Natural killer cell (primary cell): ENCODE data around the gene TTF2. TPM values are rescaled to one million over a fixed set of nuclear protein-coding genes. Genes with fewer than 3 reads are reported as not detected.

Experiments used
- ATAC-seq, 3 donors: fragments of 150-1000 bp in 2 of 3; fragments of 200-7000 bp in 1 of 3; cut with Tn5 transposase; 1 replicate in 1 of 3; 2 replicates in 2 of 3; pipeline ENCODE4 v1.10.0; 2021; ENCODE audit warnings: mild to moderate bottlenecking in 2 of 3, moderate library complexity in 2 of 3
- DNase-seq, 2 donors: peaks; one replicate each; pipeline versions ENCODE4 v3.0.0 to v3.0.0-alpha.2; 2013 to 2021; ENCODE audit warnings: mixed read lengths in 1 of 2
- H3K27ac ChIP-seq: one replicate; pipeline ENCODE4 v1.5.1; 2013; ENCODE audit warnings: mild to moderate bottlenecking, low read length
- H3K27me3 ChIP-seq: one replicate; pipeline ENCODE4 v1.6.1; 2013; ENCODE audit warnings: low read length; ENCODE audit not compliant: control insufficient read depth, insufficient read depth
- H3K36me3 ChIP-seq: one replicate; pipeline ENCODE4 v1.6.1; 2013; ENCODE audit warnings: low read length; ENCODE audit not compliant: control insufficient read depth, insufficient read depth
- H3K4me1 ChIP-seq: one replicate; pipeline ENCODE4 v1.6.1; 2013; ENCODE audit warnings: low read length; ENCODE audit not compliant: control insufficient read depth, insufficient read depth
- H3K4me3 ChIP-seq: one replicate; pipeline ENCODE4 v1.5.1; 2013; ENCODE audit warnings: low read length
- H3K9me3 ChIP-seq: one replicate; pipeline ENCODE4 v1.6.1; 2013; ENCODE audit warnings: low read length; ENCODE audit not compliant: control insufficient read depth, insufficient read depth
- H3K27ac Mint-ChIP-seq, 2 donors: one replicate each; pipeline ENCODE4 v1.8.0; 2022; ENCODE audit warnings: mild to moderate bottlenecking in 2 of 2, mixed read lengths in 2 of 2, moderate library complexity in 1 of 2
- H3K27me3 Mint-ChIP-seq, 2 donors: one replicate each; pipeline ENCODE4 v1.8.0; 2022; ENCODE audit warnings: low read depth in 2 of 2, mixed read lengths in 2 of 2
- H3K36me3 Mint-ChIP-seq: one replicate; pipeline ENCODE4 v1.8.0; 2022; ENCODE audit warnings: mixed read lengths
- H3K4me1 Mint-ChIP-seq, 2 donors: one replicate each; pipeline ENCODE4 v1.8.0; 2022; ENCODE audit warnings: mixed read lengths in 2 of 2
- H3K4me3 Mint-ChIP-seq: one replicate; pipeline ENCODE4 v1.8.0; 2022; ENCODE audit warnings: mild to moderate bottlenecking, moderate library complexity, mixed read lengths
- H3K9me3 Mint-ChIP-seq, 2 donors: one replicate each; pipeline ENCODE4 v1.8.0; 2022; ENCODE audit warnings: mixed read lengths in 2 of 2
- CTCF ChIP-seq: fragments of 200-600 bp; IDR thresholded peaks from one replicate; pipeline ENCODE4 v1.8.0; 2022; ENCODE audit warnings: antibody characterized with exemption
- WGBS: methylation state at CpG from one replicate; pipeline ENCODE4 v1.1.7; 2013; ENCODE audit warnings: missing lambda C conversion rate; ENCODE audit not compliant: insufficient coverage; 5-methylcytosine and 5-hydroxymethylcytosine counted together
- intact Hi-C: fragments of 100-400 bp; cut with micrococcal nuclease; formaldehyde crosslinking; loops from one replicate; pipeline ENCODE4 v1.14.2; 2022
- total RNA-seq, 4 donors: library from RNA; stranded (reverse); fragments of 120-200 nt in 1 of 4; gene quantifications; one replicate each; pipeline versions ENCODE4 v1.2.3 to v1.2.4, GENCODE V29; 2013 to 2022

Gene TTF2
- total RNA-seq, 3 donors from 2014 or later (not counting 1 experiment from before 2014, with no cell fraction given), result 17.9 to 24.7 (median 23.9) TPM

- no peak overlapping the region for H3K4me3 Mint-ChIP-seq
- intact Hi-C loops, result no loop called here
- WGBS, result 80% methylated on average over 1 of the region's 1 CpG
- no peak for TF ChIP-seq CTCF
- no peak overlapping the region for H3K27ac Mint-ChIP-seq
- ATAC-seq, result no peak
- Histone ChIP-seq H3K27ac (no peak overlapping the region), H3K36me3 (no peaks in the 10 kb centered on the region), H3K4me1 (no peaks in the 10 kb centered on the region), H3K9me3 (no peaks in the 10 kb centered on the region), H3K4me3 (no peak overlapping the region), H3K27me3 (no peaks in the 10 kb centered on the region)
- H3K27me3 Mint-ChIP-seq, result peaks cover 0 to 12% of the 10 kb centered on the region in 2 donors
- no peaks in the 10 kb centered on the region for H3K36me3 Mint-ChIP-seq
- no peak for DNase-seq
- H3K9me3 Mint-ChIP-seq, result no peaks in the 10 kb centered on the region
- no peaks in the 10 kb centered on the region for H3K4me1 Mint-ChIP-seq
Measured at GRCh38 chr1:117020526-117021156, 39.5 kb upstream of the TTF2 start.

GRCh38 chr1:117022114-117022513 is 38.0 kb upstream of the TTF2 start:
- no CpG with 5 or more reads among the region's 3 CpGs for WGBS
- H3K4me3 Mint-ChIP-seq, result no peak overlapping the region

GRCh38 chr1:117025568-117025967 is 34.6 kb upstream of the TTF2 start:
- Histone ChIP-seq H3K27me3 (no peaks in the 10 kb centered on the region), H3K36me3 (no peaks in the 10 kb centered on the region), H3K27ac (no peak overlapping the region), H3K9me3 (no peaks in the 10 kb centered on the region), H3K4me3 (no peak overlapping the region), H3K4me1 (no peaks in the 10 kb centered on the region)
- intact Hi-C loops, result no loop called here
- TF ChIP-seq CTCF, result no peak
- Mint-ChIP-seq H3K27me3 (peaks cover 0 to 12% of the 10 kb centered on the region in 2 donors), H3K4me3 (no peak overlapping the region), H3K36me3 (no peaks in the 10 kb centered on the region), H3K27ac (no peak overlapping the region), H3K4me1 (no peaks in the 10 kb centered on the region), H3K9me3 (no peaks in the 10 kb centered on the region)
- DNase-seq (no peak), ATAC-seq (no peak)
- 96% methylated on average over 7 of the region's 7 CpGs for WGBS

More at GRCh38 chr1:117022114-117022513, 38.0 kb upstream of the TTF2 start:
- ATAC-seq (no peak), DNase-seq (no peak)
- H3K27ac ChIP-seq, result no peak overlapping the region
- TF ChIP-seq CTCF, result no peak
- no peaks in the 10 kb centered on the region for H3K9me3 ChIP-seq
- Mint-ChIP-seq H3K27ac (no peak overlapping the region), H3K27me3 (peaks cover 0 to 12% of the 10 kb centered on the region in 2 donors), H3K9me3 (no peaks in the 10 kb centered on the region), H3K36me3 (no peaks in the 10 kb centered on the region), H3K4me1 (no peaks in the 10 kb centered on the region)
- no peaks in the 10 kb centered on the region for H3K36me3 ChIP-seq
- intact Hi-C loops, result no loop called here
- H3K4me3 ChIP-seq, result no peak overlapping the region
- no peaks in the 10 kb centered on the region for H3K27me3 ChIP-seq
- H3K4me1 ChIP-seq, result no peaks in the 10 kb centered on the region

GRCh38 chr1:117026361-117026760 is 33.8 kb upstream of the TTF2 start:
- Histone ChIP-seq H3K4me1 (no peaks in the 10 kb centered on the region), H3K27me3 (no peaks in the 10 kb centered on the region), H3K4me3 (no peak overlapping the region), H3K36me3 (no peaks in the 10 kb centered on the region), H3K27ac (no peak overlapping the region), H3K9me3 (no peaks in the 10 kb centered on the region)
- Mint-ChIP-seq H3K4me3 (no peak overlapping the region), H3K4me1 (no peaks in the 10 kb centered on the region), H3K36me3 (no peaks in the 10 kb centered on the region), H3K27ac (no peak overlapping the region), H3K9me3 (no peaks in the 10 kb centered on the region), H3K27me3 (peaks cover 0 to 9% of the 10 kb centered on the region in 2 donors)
- 83% methylated on average over 6 of the region's 6 CpGs for WGBS
- ATAC-seq (no peak), DNase-seq (no peak)
- intact Hi-C loops, result no loop called here
- no peak for TF ChIP-seq CTCF
